KMS-11 (cell line): ENCODE data around the gene ADCY1.

Experiments
- H2AFZ ChIP-seq: fragments of 200-600 bp; sonication (generic); 2 replicates; pipeline ENCODE4 v1.6.1; 2016; ENCODE audit warnings: antibody characterized with exemption, mixed run types, low read depth
- H3K27ac ChIP-seq: fragments of 200-600 bp; sonication (generic); 2 replicates; pipeline ENCODE4 v1.6.1; 2016; ENCODE audit warnings: mild to moderate bottlenecking, mixed run types
- H3K27me3 ChIP-seq: fragments of 200-600 bp; sonication (generic); 2 replicates; pipeline ENCODE4 v1.6.1; 2017; ENCODE audit warnings: mild to moderate bottlenecking, low read depth, mixed run types, moderate library complexity; ENCODE audit not compliant: insufficient read depth
- H3K36me3 ChIP-seq: fragments of 200-600 bp; sonication (generic); 2 replicates; pipeline ENCODE4 v1.6.1; 2017; ENCODE audit warnings: mild to moderate bottlenecking, mixed run types; ENCODE audit not compliant: insufficient read depth
- H3K4me1 ChIP-seq: fragments of 200-600 bp; sonication (generic); 2 replicates; pipeline ENCODE4 v1.6.1; 2016; ENCODE audit warnings: mild to moderate bottlenecking, low read depth, mixed run types; ENCODE audit not compliant: poor library complexity, severe bottlenecking
- H3K4me2 ChIP-seq: fragments of 200-600 bp; sonication (generic); 2 replicates; pipeline ENCODE4 v1.7.0; 2016; ENCODE audit warnings: mild to moderate bottlenecking, mixed run types
- H3K4me3 ChIP-seq: fragments of 200-600 bp; sonication (generic); IDR thresholded peaks from 2 replicates; pipeline ENCODE4 v1.6.1; 2017; ENCODE audit warnings: low read depth, low read length, mixed read lengths; ENCODE audit not compliant: insufficient read depth
- H3K79me2 ChIP-seq: fragments of 200-600 bp; sonication (generic); 2 replicates; pipeline ENCODE4 v1.6.1; 2016; ENCODE audit warnings: low read depth, mixed run types; ENCODE audit not compliant: insufficient read depth
- H3K9ac ChIP-seq: fragments of 200-600 bp; sonication (generic); 2 replicates; pipeline ENCODE4 v1.6.1; 2016; ENCODE audit warnings: mild to moderate bottlenecking, mixed run types
- H4K20me1 ChIP-seq: fragments of 200-600 bp; sonication (generic); 2 replicates; pipeline ENCODE4 v1.6.1; 2016; ENCODE audit warnings: mild to moderate bottlenecking, mixed run types; ENCODE audit not compliant: insufficient read depth
- CTCF ChIP-seq: fragments of 200-600 bp; sonication (generic); conservative IDR thresholded peaks from 2 replicates; pipeline ENCODE4 v1.6.1; 2017; ENCODE audit warnings: low read depth, mild to moderate bottlenecking, antibody characterized with exemption, low read length, moderate library complexity, mixed read lengths

ADCY1 gene

DNA sequence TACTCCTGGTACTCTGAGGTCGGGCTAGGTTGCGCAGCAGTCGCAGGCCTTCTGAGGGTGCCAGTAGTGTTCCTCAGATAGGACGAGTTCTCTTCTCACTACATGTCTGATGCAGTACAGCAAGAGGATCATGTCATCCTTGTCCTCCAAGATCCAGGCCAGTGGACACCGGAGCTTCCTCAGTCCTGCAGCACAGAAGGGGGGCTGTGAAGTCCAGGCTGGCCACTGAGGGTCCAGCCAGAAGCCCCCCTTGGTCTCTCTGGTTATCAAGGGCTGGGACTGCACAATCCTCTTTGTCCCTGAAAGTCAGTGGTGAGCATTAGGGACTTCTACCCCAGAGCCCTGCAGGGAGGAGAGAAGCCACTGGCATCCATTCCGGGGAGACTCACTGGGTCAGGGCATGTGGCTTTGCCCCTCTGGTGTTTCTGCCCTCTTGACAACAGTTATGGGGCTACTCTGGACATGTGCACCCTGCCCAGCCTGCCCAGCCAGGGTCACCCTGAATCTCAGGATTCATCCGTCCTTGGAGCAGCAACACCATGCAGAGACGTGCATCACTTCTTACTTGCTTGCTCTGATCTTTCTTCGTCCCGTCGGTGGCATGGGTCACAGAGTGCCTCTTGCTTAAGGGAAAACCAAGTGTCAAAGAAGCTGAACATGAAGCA is 125.7 kb downstream of the ADCY1 start:
- no peaks in the 10 kb centered on the region for H3K79me2 ChIP-seq
- no peaks in the 10 kb centered on the region for H3K36me3 ChIP-seq
- H3K4me2 ChIP-seq: no peak overlapping the region
- H3K4me3 ChIP-seq: no peak overlapping the region
- no peak overlapping the region for H3K9ac ChIP-seq
- no peak for TF ChIP-seq CTCF
- no peaks in the 10 kb centered on the region for H3K27me3 ChIP-seq
- no peaks in the 10 kb centered on the region for H4K20me1 ChIP-seq
- no peaks in the 10 kb centered on the region for H3K4me1 ChIP-seq
- H2AFZ ChIP-seq: no peak overlapping the region
- no peak overlapping the region for H3K27ac ChIP-seq

- Histone ChIP-seq H3K79me2 (no peaks in the 10 kb centered on the region), H2AFZ (no peak overlapping the region), H3K36me3 (no peaks in the 10 kb centered on the region), H3K4me3 (no peak overlapping the region), H3K4me2 (no peak overlapping the region), H3K27ac (no peak overlapping the region), H3K4me1 (no peaks in the 10 kb centered on the region), H3K27me3 (no peaks in the 10 kb centered on the region), H3K9ac (no peak overlapping the region), H4K20me1 (no peaks in the 10 kb centered on the region)
- TF ChIP-seq CTCF: no peak
These were observed 126.4 kb downstream of the ADCY1 start for GRCh38 chr7:45700556-45700955.

GRCh38 chr7:45701701-45702510 is 127.7 kb downstream of the ADCY1 start:
- Histone ChIP-seq H3K9ac (no peak overlapping the region), H4K20me1 (no peaks in the 10 kb centered on the region), H3K4me2 (no peak overlapping the region), H2AFZ (no peak overlapping the region), H3K4me1 (no peaks in the 10 kb centered on the region), H3K27ac (no peak overlapping the region), H3K79me2 (no peaks in the 10 kb centered on the region), H3K27me3 (no peaks in the 10 kb centered on the region), H3K36me3 (no peaks in the 10 kb centered on the region), H3K4me3 (no peak overlapping the region)
- no peak for TF ChIP-seq CTCF

GRCh38 chr7:45702751-45703150 is 128.6 kb downstream of the ADCY1 start:
- H3K27ac ChIP-seq: no peak overlapping the region
- no peaks in the 10 kb centered on the region for H4K20me1 ChIP-seq
- no peaks in the 10 kb centered on the region for H3K4me1 ChIP-seq
- TF ChIP-seq CTCF: no peak
- no peak overlapping the region for H3K9ac ChIP-seq
- H2AFZ ChIP-seq: no peak overlapping the region
- H3K36me3 ChIP-seq: no peaks in the 10 kb centered on the region
- H3K4me3 ChIP-seq: no peak overlapping the region
- no peak overlapping the region for H3K4me2 ChIP-seq
- H3K27me3 ChIP-seq: no peaks in the 10 kb centered on the region
- H3K79me2 ChIP-seq: no peaks in the 10 kb centered on the region
